GM23338 (cell line): ENCODE data around the gene CEBPZ. TPM values are rescaled to one million over a fixed set of nuclear protein-coding genes. Genes with fewer than 3 reads are reported as not detected.
"Not testable (repeated sequence)": the region's sequence is repeated elsewhere in the genome, so short reads cannot be mapped to it uniquely, and the experiment has no call there.

ENCODE experiments used
- ATAC-seq: fragments of 200-7000 bp; cut with Tn5 transposase; 3 replicates; pipeline ENCODE4 v1.9.1; 2020
- DNase-seq: peaks from one replicate; pipeline ENCODE4 v3.0.0-alpha.2; 2015; ENCODE audit warnings: low spot score
- H2AFZ ChIP-seq: fragments of 200-600 bp; sonication (generic); 2 replicates; pipeline ENCODE4 v1.8.0; 2016; ENCODE audit warnings: antibody characterized with exemption, mild to moderate bottlenecking, moderate library complexity
- H3F3A ChIP-seq: fragments of 200-600 bp; sonication (generic); replicated peaks from 2 replicates; pipeline ENCODE4 v1.8.0; 2017; ENCODE audit warnings: antibody characterized with exemption, mixed run types, low read depth
- H3K27ac ChIP-seq: fragments of 200-600 bp; sonication (generic); 2 replicates; pipeline ENCODE4 v1.6.1; 2016; ENCODE audit warnings: low read depth
- H3K27me3 ChIP-seq: fragments of 200-600 bp; sonication (generic); 2 replicates; pipeline ENCODE4 v1.8.0; 2016; ENCODE audit warnings: mild to moderate bottlenecking, mixed run types, moderate library complexity; ENCODE audit not compliant: insufficient read depth
- H3K36me3 ChIP-seq: fragments of 200-600 bp; sonication (generic); 2 replicates; pipeline ENCODE4 v1.8.0; 2016; ENCODE audit warnings: mild to moderate bottlenecking; ENCODE audit not compliant: insufficient read depth
- H3K4me1 ChIP-seq: fragments of 200-600 bp; sonication (generic); 2 replicates; pipeline ENCODE4 v1.8.0; 2016; ENCODE audit warnings: mild to moderate bottlenecking, moderate library complexity; ENCODE audit not compliant: insufficient read depth
- H3K4me2 ChIP-seq: fragments of 200-600 bp; sonication (generic); 2 replicates; pipeline ENCODE4 v1.7.1; 2017; ENCODE audit warnings: mixed run types
- H3K4me3 ChIP-seq: fragments of 200-600 bp; sonication (generic); 2 replicates; pipeline ENCODE4 v1.6.1; 2016; ENCODE audit warnings: mixed run types
- H3K79me2 ChIP-seq: fragments of 200-600 bp; sonication (generic); replicated peaks from 2 replicates; pipeline ENCODE4 v1.8.0; 2017; ENCODE audit warnings: mild to moderate bottlenecking; ENCODE audit not compliant: insufficient read depth
- H3K9me2 ChIP-seq: fragments of 200-600 bp; sonication (generic); 2 replicates; pipeline ENCODE4 v1.8.0; 2017; ENCODE audit not compliant: insufficient read depth
- H4K20me1 ChIP-seq: fragments of 200-600 bp; sonication (generic); replicated peaks from 2 replicates; pipeline ENCODE4 v1.8.0; 2017; ENCODE audit warnings: mild to moderate bottlenecking; ENCODE audit not compliant: insufficient read depth
- H3K27ac Mint-ChIP-seq: 2 replicates; pipeline ENCODE4 v1.8.0; 2020; ENCODE audit warnings: inconsistent platforms, mild to moderate bottlenecking, moderate library complexity, mixed read lengths
- H3K27me3 Mint-ChIP-seq: 3 replicates; pipeline ENCODE4 v1.8.0; 2022; ENCODE audit warnings: low read depth, mild to moderate bottlenecking, moderate library complexity, mixed read lengths, inconsistent platforms; ENCODE audit not compliant: insufficient read depth, poor library complexity
- H3K36me3 Mint-ChIP-seq: 3 replicates; pipeline ENCODE4 v1.8.0; 2021; ENCODE audit warnings: low read depth, mild to moderate bottlenecking, inconsistent platforms, moderate library complexity, mixed read lengths
- H3K4me1 Mint-ChIP-seq: 3 replicates; pipeline ENCODE4 v1.8.0; 2020; ENCODE audit warnings: mild to moderate bottlenecking, inconsistent platforms, mixed read lengths
- H3K4me3 Mint-ChIP-seq: 3 replicates; pipeline ENCODE4 v1.8.0; 2021; ENCODE audit warnings: moderate library complexity, mild to moderate bottlenecking, inconsistent platforms, mixed read lengths
- H3K9me3 Mint-ChIP-seq: 3 replicates; pipeline ENCODE4 v1.8.0; 2020; ENCODE audit warnings: moderate library complexity, mild to moderate bottlenecking, inconsistent platforms, mixed read lengths
- JUNB ChIP-seq: IDR thresholded peaks from one replicate; pipeline ENCODE4 v1.6.1; 2016; ENCODE audit warnings: antibody characterized with exemption; ENCODE audit not compliant: unreplicated experiment
- POLR2AphosphoS5 ChIP-seq: IDR thresholded peaks from 2 replicates; pipeline ENCODE4 v1.6.1; 2016; ENCODE audit warnings: antibody characterized with exemption, low read depth
- ZNF114 ChIP-seq: fragments of 250-450 bp; sonication (Bioruptor Pico); IDR thresholded peaks from 2 replicates; pipeline ENCODE4 v1.5.0; 2020; ENCODE audit warnings: mild to moderate bottlenecking, moderate library complexity
- ZNF331 ChIP-seq: fragments of 250-450 bp; sonication (Bioruptor Pico); IDR thresholded peaks from 2 replicates; pipeline ENCODE4 v1.5.0; 2020; ENCODE audit warnings: low read depth, mild to moderate bottlenecking, moderate library complexity
- polyA plus RNA-seq: library from polyadenylated mRNA; unstranded; fragments of >200 nt; fragmentation: Nextera tagmentation; extraction: Ambion mirVana; gene quantifications from 2 replicates; pipeline ENCODE4 v1.2.1, GENCODE V29; 2016
- total RNA-seq: library from RNA; depleted of rRNA; stranded (reverse); fragments of >200 nt; shearing (Covaris generic); gene quantifications from 2 replicates; pipeline ENCODE4 v1.2.3, GENCODE V29; 2014
- TF ChIP-seq, protein P1 (sequence below): IDR thresholded peaks from one replicate; pipeline ENCODE4 v1.6.1; 2018; ENCODE audit warnings: antibody characterized with exemption; ENCODE audit not compliant: unreplicated experiment

The CEBPZ gene
- total and polyA plus RNA-seq, 2 experiments from 2014 or later, result 133 to 185 TPM

DNA sequence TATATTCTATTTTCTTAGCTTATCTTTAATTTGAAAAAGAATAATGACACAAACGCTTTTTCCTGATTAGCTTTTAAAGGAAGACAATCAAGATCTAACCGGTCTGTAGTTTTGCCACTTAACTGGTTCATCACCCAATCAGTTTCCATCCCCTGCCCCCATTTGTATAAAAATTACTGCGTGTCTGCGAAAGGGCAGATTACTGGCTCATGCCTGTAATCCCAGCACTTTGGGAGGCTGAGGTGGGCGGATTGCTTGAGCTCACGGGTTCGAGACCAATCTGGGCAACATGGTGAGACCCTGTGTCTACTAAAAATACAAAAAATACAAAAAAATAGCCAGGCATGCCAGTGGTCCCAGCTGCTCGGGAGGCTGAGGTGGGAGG is 32.7 kb downstream of the CEBPZ start:
- Histone ChIP-seq H3K4me1 (peaks cover 46% of the 10 kb centered on the region), H2AFZ (no peak overlapping the region), H4K20me1 (no peaks in the 10 kb centered on the region), H3K79me2 (peaks cover 67% of the 10 kb centered on the region), H3K4me2 (peak overlapping the region; percentile 91), H3K9me2 (no peaks in the 10 kb centered on the region), H3F3A (peaks cover 26% of the 10 kb centered on the region), H3K4me3 (peak overlapping the region; percentile 84), H3K36me3 (peaks cover 30% of the 10 kb centered on the region), H3K27me3 (no peaks in the 10 kb centered on the region), H3K27ac (peak overlapping the region; percentile 89)
- H3K27ac Mint-ChIP-seq, result peak overlapping the region; percentile 97
- H3K36me3 Mint-ChIP-seq, result peaks cover 52% of the 10 kb centered on the region
- ATAC-seq (no peak), DNase-seq (no peak)
- peak overlapping the region; percentile 55 for H3K4me3 Mint-ChIP-seq
- 0 out of 2 replicates have a peak, but pooled peaks have one; percentile 17 for TF ChIP-seq POLR2AphosphoS5
- TF ChIP-seq, protein P1, sequence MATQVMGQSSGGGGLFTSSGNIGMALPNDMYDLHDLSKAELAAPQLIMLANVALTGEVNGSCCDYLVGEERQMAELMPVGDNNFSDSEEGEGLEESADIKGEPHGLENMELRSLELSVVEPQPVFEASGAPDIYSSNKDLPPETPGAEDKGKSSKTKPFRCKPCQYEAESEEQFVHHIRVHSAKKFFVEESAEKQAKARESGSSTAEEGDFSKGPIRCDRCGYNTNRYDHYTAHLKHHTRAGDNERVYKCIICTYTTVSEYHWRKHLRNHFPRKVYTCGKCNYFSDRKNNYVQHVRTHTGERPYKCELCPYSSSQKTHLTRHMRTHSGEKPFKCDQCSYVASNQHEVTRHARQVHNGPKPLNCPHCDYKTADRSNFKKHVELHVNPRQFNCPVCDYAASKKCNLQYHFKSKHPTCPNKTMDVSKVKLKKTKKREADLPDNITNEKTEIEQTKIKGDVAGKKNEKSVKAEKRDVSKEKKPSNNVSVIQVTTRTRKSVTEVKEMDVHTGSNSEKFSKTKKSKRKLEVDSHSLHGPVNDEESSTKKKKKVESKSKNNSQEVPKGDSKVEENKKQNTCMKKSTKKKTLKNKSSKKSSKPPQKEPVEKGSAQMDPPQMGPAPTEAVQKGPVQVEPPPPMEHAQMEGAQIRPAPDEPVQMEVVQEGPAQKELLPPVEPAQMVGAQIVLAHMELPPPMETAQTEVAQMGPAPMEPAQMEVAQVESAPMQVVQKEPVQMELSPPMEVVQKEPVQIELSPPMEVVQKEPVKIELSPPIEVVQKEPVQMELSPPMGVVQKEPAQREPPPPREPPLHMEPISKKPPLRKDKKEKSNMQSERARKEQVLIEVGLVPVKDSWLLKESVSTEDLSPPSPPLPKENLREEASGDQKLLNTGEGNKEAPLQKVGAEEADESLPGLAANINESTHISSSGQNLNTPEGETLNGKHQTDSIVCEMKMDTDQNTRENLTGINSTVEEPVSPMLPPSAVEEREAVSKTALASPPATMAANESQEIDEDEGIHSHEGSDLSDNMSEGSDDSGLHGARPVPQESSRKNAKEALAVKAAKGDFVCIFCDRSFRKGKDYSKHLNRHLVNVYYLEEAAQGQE, result no peak
- peaks cover 38% of the 10 kb centered on the region for H3K4me1 Mint-ChIP-seq
- H3K27me3 Mint-ChIP-seq, result peaks cover 29% of the 10 kb centered on the region
- H3K9me3 Mint-ChIP-seq, result peaks cover 18% of the 10 kb centered on the region

DNA sequence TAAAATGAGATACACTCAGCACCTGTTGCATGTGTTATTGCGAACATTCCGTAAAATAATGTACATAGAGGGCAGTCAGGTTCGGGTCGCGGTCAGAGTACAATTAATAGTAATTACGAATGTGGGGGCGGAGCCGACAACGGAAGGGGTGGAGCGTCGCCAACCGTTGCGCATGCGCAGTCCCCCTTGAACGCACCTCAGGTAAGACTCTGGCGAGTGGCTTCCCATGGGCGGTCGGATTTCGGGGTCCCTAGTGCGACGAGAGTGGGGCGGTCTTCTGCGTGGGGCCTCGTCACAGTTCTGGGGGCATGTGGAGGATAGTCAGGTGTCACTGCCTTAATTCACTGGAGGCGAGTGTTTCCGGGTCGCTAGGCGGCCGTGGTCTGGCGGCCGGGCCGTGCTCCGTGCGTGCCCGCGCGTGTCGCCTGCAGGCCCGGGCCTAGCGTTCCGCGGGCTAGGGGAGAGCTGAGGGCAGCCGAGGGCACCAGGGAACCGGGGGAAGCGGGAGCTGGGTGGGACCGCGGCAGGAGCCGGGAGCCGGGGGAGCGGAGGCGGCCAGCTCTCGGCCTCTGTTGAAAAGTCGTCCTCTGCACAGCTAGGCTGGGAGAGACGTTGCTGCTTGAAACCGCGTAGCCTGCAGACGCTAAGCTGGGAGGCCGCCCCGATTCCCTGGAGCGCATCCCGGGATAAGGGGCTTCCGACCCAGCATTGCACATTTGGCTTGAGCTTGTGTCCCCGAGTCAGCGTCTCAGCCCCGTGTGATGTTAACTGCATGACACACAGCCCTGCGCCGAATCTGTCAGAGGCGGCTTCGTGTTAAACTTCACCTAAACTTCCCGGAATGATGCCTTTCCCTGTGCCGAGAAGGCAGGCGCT is 34.8 kb downstream of the CEBPZ start, which contains the start of gene CEBPZOS:
Gene CEBPZOS (plus strand): TSS at position 177 of the 876 bp plus-strand sequence. CDS start 3,209 bp downstream, outside the sequence.
- Mint-ChIP-seq H3K36me3 (peaks cover 30% of the 10 kb centered on the region), H3K4me1 (peaks cover 45% of the 10 kb centered on the region), H3K27ac (peak within 1 kb of the TSS; percentile 96), H3K9me3 (peaks cover 3% of the 10 kb centered on the region; the same call in 1 of the 3 replicates), H3K27me3 (peaks cover 28% of the 10 kb centered on the region), H3K4me3 (peak within 1 kb of the TSS; percentile 90)
- Histone ChIP-seq H3K27ac (peak within 1 kb of the TSS; percentile 89), H3K4me1 (peaks cover 58% of the 10 kb centered on the region), H3K4me2 (peak within 1 kb of the TSS; percentile 91), H3K4me3 (peak within 1 kb of the TSS; percentile 84), H4K20me1 (no peaks in the 10 kb centered on the region), H2AFZ (no peak within 1 kb of the TSS; the same call in 1 of the 2 replicates), H3F3A (peaks cover 15% of the 10 kb centered on the region; the same call in 1 of the 2 replicates), H3K79me2 (peaks cover 52% of the 10 kb centered on the region), H3K27me3 (no peaks in the 10 kb centered on the region), H3K36me3 (peaks cover 8% of the 10 kb centered on the region; the same call in 1 of the 2 replicates), H3K9me2 (no peaks in the 10 kb centered on the region)
- TF ChIP-seq ZNF331 (CRISPR knock-in tag) (no peak), POLR2AphosphoS5 (peak; percentile 98), JUNB (no peak), ZNF114 (CRISPR knock-in tag) (no peak)
- ATAC-seq, result peak; percentile 50
- peak; percentile 87 for DNase-seq

DNA sequence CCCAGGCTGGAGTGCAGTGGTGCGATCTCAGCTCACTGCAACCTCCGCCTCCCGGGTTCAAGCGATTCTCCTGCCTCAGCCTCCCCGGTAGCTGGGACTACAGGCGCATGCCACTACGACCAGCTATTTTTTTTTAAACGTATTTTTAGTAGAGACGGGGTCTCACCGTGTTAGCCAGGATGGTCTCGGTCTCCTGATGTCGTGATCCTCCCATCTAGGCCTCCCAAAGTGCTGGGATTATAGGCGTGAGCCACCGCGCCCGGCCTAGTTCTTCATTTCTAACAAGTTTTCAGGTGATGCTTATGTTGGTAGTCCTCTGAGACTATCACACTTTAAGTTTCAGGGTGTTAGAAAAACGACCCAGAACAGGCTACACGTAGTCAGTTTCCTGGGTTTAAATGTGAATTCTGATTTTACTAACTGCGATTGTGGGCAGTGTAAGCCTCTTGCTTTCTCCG is 35.5 kb downstream of the CEBPZ start:
- H3K27ac ChIP-seq, result peak overlapping the region; percentile 63; the same call in 1 of the 2 replicates
- H3F3A ChIP-seq, result peaks cover 17% of the 10 kb centered on the region; the same call in 1 of the 2 replicates
- H3K4me1 Mint-ChIP-seq, result peaks cover 51% of the 10 kb centered on the region
- peaks cover 28% of the 10 kb centered on the region for H3K27me3 Mint-ChIP-seq
- not testable (repeated sequence) for H4K20me1 ChIP-seq, H3K36me3 ChIP-seq, ATAC-seq, H2AFZ ChIP-seq, H3K9me2 ChIP-seq, H3K27me3 ChIP-seq, H3K9me3 Mint-ChIP-seq, DNase-seq
- peaks cover 24% of the 10 kb centered on the region for H3K36me3 Mint-ChIP-seq
- peak overlapping the region; percentile 96 for H3K27ac Mint-ChIP-seq
- H3K4me3 ChIP-seq, result peak overlapping the region; percentile 84
- H3K4me2 ChIP-seq, result peak overlapping the region; percentile 91
- H3K4me1 ChIP-seq, result peaks cover 57% of the 10 kb centered on the region
- H3K4me3 Mint-ChIP-seq, result peak overlapping the region; percentile 90
- H3K79me2 ChIP-seq, result peaks cover 45% of the 10 kb centered on the region
